ENCODE data around the gene TCF19.

DNA sequence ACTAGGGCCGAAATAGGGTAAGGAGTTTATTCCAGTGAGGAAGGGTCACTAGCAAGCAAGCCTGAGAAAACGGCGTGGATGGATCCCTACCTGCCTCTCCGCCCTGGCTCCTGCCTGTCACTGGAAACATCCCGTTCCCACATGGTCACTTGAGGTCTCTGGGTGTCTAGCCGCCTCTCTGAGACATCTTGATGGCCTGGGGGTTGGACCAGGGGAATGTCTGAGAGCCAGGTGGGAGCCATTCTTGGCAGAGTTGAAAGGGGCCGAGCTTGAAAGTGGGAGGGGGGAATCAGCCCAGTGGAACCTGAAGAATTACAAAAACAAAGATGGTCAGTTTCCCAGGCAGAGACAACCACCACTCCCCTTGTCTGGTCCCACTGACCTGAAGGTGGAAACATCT is 1.7 kb upstream of the TCF19 start:
- TF ChIP-seq ARNTL (CRISPR knock-in tag; IDR thresholded peaks at IDR 0.05; ENCODE audit: borderline replicate concordance, low read depth) (no peak), ZFP30 (CRISPR knock-in tag; IDR thresholded peaks at IDR 0.05) (no peak), ZC3H10 (CRISPR knock-in tag; IDR thresholded peaks at IDR 0.05) (no peak), ZFP3 (CRISPR knock-in tag; IDR thresholded peaks at IDR 0.05) (no peak)
- TF ChIP-seq, protein P1, sequence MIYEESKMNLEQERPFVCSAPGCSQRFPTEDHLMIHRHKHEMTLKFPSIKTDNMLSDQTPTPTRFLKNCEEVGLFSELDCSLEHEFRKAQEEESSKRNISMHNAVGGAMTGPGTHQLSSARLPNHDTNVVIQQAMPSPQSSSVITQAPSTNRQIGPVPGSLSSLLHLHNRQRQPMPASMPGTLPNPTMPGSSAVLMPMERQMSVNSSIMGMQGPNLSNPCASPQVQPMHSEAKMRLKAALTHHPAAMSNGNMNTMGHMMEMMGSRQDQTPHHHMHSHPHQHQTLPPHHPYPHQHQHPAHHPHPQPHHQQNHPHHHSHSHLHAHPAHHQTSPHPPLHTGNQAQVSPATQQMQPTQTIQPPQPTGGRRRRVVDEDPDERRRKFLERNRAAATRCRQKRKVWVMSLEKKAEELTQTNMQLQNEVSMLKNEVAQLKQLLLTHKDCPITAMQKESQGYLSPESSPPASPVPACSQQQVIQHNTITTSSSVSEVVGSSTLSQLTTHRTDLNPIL (CRISPR knock-in tag; IDR thresholded peaks at IDR 0.05; ENCODE audit: low read depth): no peak

Measured in SK-N-SH treated with all-trans-retinoic acid at 6 μM for 48 hours (cell line).